ENCODE results near the gene HIPK3.

HIPK3 gene

GRCh38 chr11:33384220-33384619, 127.0 kb downstream of the HIPK3 start (continued):
- TF ChIP-seq ZNF239 (tag by site-specific recombination; IDR thresholded peaks at IDR 0.05) = no peak
- no peak for TF ChIP-seq ZNF768 (tag by site-specific recombination; IDR thresholded peaks at IDR 0.05)
- TF ChIP-seq ZNF202 (tag by site-specific recombination; IDR thresholded peaks at IDR 0.05; ENCODE audit: borderline replicate concordance) = no peak
- no peak for TF ChIP-seq GFI1B (tag by site-specific recombination; IDR thresholded peaks at IDR 0.05)
- no peak for TF ChIP-seq ZNF626 (tag by site-specific recombination; IDR thresholded peaks at IDR 0.05)
- TF ChIP-seq PRDM6 (tag by site-specific recombination; IDR thresholded peaks at IDR 0.05) = no peak
- no peak for TF ChIP-seq ZNF558 (tag by site-specific recombination; IDR thresholded peaks at IDR 0.05)

GRCh38 chr11:33387581-33387980, 130.4 kb downstream of the HIPK3 start:
- H3K4me3 ChIP-seq (ENCODE audit: low read depth, low read length) = no peak overlapping the region
- H3K9me3 ChIP-seq (ENCODE audit: control insufficient read depth, insufficient read depth, low read depth, low read length) = no peaks in the 10 kb centered on the region
- H3K27ac ChIP-seq (ENCODE audit: extremely low read depth, low read depth, low read length) = no peak overlapping the region
- CTCF ChIA-PET = no interaction called here
- POLR2A ChIA-PET = no interaction called here
- no peaks in the 10 kb centered on the region for H3K4me1 ChIP-seq (ENCODE audit: control insufficient read depth, insufficient read depth, low read length)
- TF ChIP-seq ZNF768 (tag by site-specific recombination; IDR thresholded peaks at IDR 0.05) (no peak), ZNF2 (tag by site-specific recombination; IDR thresholded peaks at IDR 0.05) (no peak), ZNF777 (tag by site-specific recombination; IDR thresholded peaks at IDR 0.05; ENCODE audit: borderline replicate concordance) (no peak), PBX3 (CRISPR knock-in tag; IDR thresholded peaks at IDR 0.05) (no peak), ZBTB1 (tag by site-specific recombination; IDR thresholded peaks at IDR 0.05) (no peak), YY1 (tag by site-specific recombination; IDR thresholded peaks at IDR 0.05) (no peak), ZNF280C (tag by site-specific recombination; IDR thresholded peaks at IDR 0.05) (no peak), ZNF514 (tag by site-specific recombination; IDR thresholded peaks at IDR 0.05) (no peak), ZNF580 (tag by site-specific recombination; IDR thresholded peaks at IDR 0.05) (no peak), KLF16 (tag by site-specific recombination; IDR thresholded peaks at IDR 0.05) (no peak), ZNF121 (tag by site-specific recombination; IDR thresholded peaks at IDR 0.05) (no peak), ELK4 (IDR thresholded peaks at IDR 0.05; ENCODE audit: borderline replicate concordance, low read depth, low read length) (no peak), ZNF112 (tag by site-specific recombination; IDR thresholded peaks at IDR 0.05) (no peak), GFI1B (tag by site-specific recombination; IDR thresholded peaks at IDR 0.05) (no peak), ZNF37A (tag by site-specific recombination; IDR thresholded peaks at IDR 0.05) (no peak), ZNF394 (tag by site-specific recombination; IDR thresholded peaks at IDR 0.05; ENCODE audit: borderline replicate concordance) (no peak), BCL6B (tag by site-specific recombination; IDR thresholded peaks at IDR 0.05) (no peak)
- H3K36me3 ChIP-seq (ENCODE audit: control insufficient read depth in 2 of 2, insufficient read depth in 1 of 2, low read length in 2 of 2) = no peaks in the 10 kb centered on the region
